HG03108 (cell line): ENCODE results near the gene CSNK2A1.
"Not testable (repeated sequence)": the region's sequence is repeated elsewhere in the genome, so short reads cannot be mapped to it uniquely, and the experiment has no call there.

Experiments used
- ATAC-seq: cut with Tn5 transposase; IDR thresholded peaks from one replicate; pipeline ENCODE4 v1.9.1; 2021; ENCODE audit warnings: moderate library complexity; ENCODE audit not compliant: unreplicated experiment

The CSNK2A1 gene

GRCh38 chr20:461254-462198 is 82.1 kb downstream of the CSNK2A1 start:
- peak; percentile 22 for ATAC-seq

- no peak for ATAC-seq
Observed at GRCh38 chr20:460707-461106, 82.9 kb downstream of the CSNK2A1 start.

- no peak for ATAC-seq
Observed at GRCh38 chr20:460180-460579, 83.4 kb downstream of the CSNK2A1 start.

GRCh38 chr20:458776-459175 is 84.8 kb downstream of the CSNK2A1 start:
- ATAC-seq: no peak

GRCh38 chr20:454951-455350 is 88.6 kb downstream of the CSNK2A1 start:
- ATAC-seq: no peak

- not testable (repeated sequence) for ATAC-seq
Observed at GRCh38 chr20:452021-452420, 91.6 kb downstream of the CSNK2A1 start.

GRCh38 chr20:445514-446336 is 97.9 kb downstream of the CSNK2A1 start:
- no peak for ATAC-seq

GRCh38 chr20:444862-445426 is 98.6 kb downstream of the CSNK2A1 start:
- no peak for ATAC-seq

- ATAC-seq: no peak
Observed at GRCh38 chr20:444117-444516, 99.5 kb downstream of the CSNK2A1 start.

- no peak for ATAC-seq
Observed at GRCh38 chr20:443223-443775, 100.3 kb downstream of the CSNK2A1 start.

GRCh38 chr20:440636-441035 is 103.0 kb downstream of the CSNK2A1 start:
- no peak for ATAC-seq

- ATAC-seq: no peak
Observed at GRCh38 chr20:440148-440547, 103.4 kb downstream of the CSNK2A1 start.

GRCh38 chr20:438571-439469 is 104.8 kb downstream of the CSNK2A1 start:
- ATAC-seq: no peak

GRCh38 chr20:437787-438486 is 105.7 kb downstream of the CSNK2A1 start:
- no peak for ATAC-seq

- ATAC-seq: no peak
Observed at GRCh38 chr20:436476-436875, 107.1 kb downstream of the CSNK2A1 start.

GRCh38 chr20:435558-435957 is 108.0 kb downstream of the CSNK2A1 start:
- no peak for ATAC-seq

- ATAC-seq: no peak
Observed at GRCh38 chr20:434661-435419, 108.8 kb downstream of the CSNK2A1 start.

- ATAC-seq: no peak
Observed at GRCh38 chr20:434221-434620, 109.4 kb downstream of the CSNK2A1 start.
